ENCODE measurements around the gene TRIM66.

TRIM66 gene

DNA sequence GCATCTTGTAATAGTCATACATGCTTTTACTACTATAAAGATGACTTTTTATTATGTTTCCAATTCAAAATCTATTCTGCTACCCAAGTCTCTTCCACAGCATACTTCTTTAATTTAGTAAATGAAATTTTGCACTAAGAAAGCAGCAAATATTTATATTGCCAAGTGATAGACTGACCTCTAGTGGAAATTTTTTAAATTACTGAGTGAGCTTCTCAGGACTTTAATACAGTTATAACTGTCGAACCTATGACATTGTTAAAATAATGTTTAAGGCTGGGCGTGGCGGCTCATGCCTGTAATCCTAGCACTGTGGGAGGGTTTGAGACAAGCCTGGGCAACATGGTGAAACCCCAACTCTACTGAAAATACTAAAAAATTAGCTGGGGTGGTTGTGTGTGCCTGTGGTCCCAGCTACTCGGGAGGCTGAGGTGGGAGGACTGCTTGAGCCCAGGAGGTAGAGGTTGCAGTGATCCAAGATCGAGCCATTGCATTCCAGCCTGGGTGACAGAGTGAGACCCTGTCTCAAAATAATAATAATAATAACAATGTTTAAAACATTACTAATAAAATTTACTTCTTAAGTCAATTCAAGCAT, 115.8 kb downstream of the TRIM66 start:
- peak; percentile 21 for DNase-seq (ENCODE audit: low read depth, low spot score)

GRCh38 chr11:8564526-8564925, 117.9 kb downstream of the TRIM66 start:
- no peak for DNase-seq (ENCODE audit: low read depth, low spot score)
